IMR-90 (cell line): ENCODE results near the gene WNK1. TPM values are rescaled to one million over a fixed set of nuclear protein-coding genes. Genes with fewer than 3 reads are reported as not detected.

Experiments used
- ATAC-seq: fragments of 200-7000 bp; cut with Tn5 transposase; 2 replicates; pipeline ENCODE4 v1.9.1; 2020; ENCODE audit warnings: low read depth, mild to moderate bottlenecking, moderate library complexity
- BruUV-seq: library from RNA; stranded (reverse); fragments of 400-500 nt; replicated peaks from 2 replicates; lab custom pipeline; 2021; lab: Mats Ljungman, UMichigan
- CTCF ChIA-PET: fragments of 300-600 bp; formaldehyde crosslinking; extraction: SDS; loops from one replicate; lab custom pipeline; 2021; ENCODE audit warnings: antibody characterized with exemption; lab: Yijun Ruan, JAX
- POLR2A ChIA-PET: fragments of 300-600 bp; sonication (Branson Sonifier 250); formaldehyde crosslinking; loops from one replicate; lab custom pipeline; 2022; ENCODE audit warnings: antibody characterized with exemption; ENCODE audit not compliant: unreplicated experiment; lab: Charles Lee
- DNase-seq: peaks from one replicate; pipeline ENCODE4 v3.0.0; 2013
- H2AFZ ChIP-seq: replicated peaks from 2 replicates; pipeline ENCODE3; 2013; ENCODE audit warnings: low read length, mild to moderate bottlenecking; ENCODE audit not compliant: poor library complexity
- H2AK5ac ChIP-seq: 2 replicates; pipeline ENCODE4 v1.6.1; 2013; ENCODE audit warnings: low read depth, low read length, inconsistent platforms
- H2AK9ac ChIP-seq: replicated peaks from 2 replicates; pipeline ENCODE3; 2013; ENCODE audit warnings: mild to moderate bottlenecking, low read depth, low read length, moderate library complexity; ENCODE audit not compliant: poor library complexity
- H2BK120ac ChIP-seq: 2 replicates; pipeline ENCODE4 v1.6.1; 2013; ENCODE audit warnings: low read depth, low read length, inconsistent platforms
- H2BK15ac ChIP-seq: 3 replicates; pipeline ENCODE4 v1.6.1; 2013; ENCODE audit warnings: low read depth, low read length, inconsistent platforms
- H2BK20ac ChIP-seq: 2 replicates; pipeline ENCODE4 v1.6.1; 2013; ENCODE audit warnings: low read depth, mild to moderate bottlenecking, inconsistent platforms, low read length, moderate library complexity
- H2BK5ac ChIP-seq: 2 replicates; pipeline ENCODE4 v1.6.1; 2013; ENCODE audit warnings: mild to moderate bottlenecking, low read depth, low read length, inconsistent platforms; ENCODE audit not compliant: poor library complexity, severe bottlenecking
- H3K14ac ChIP-seq: replicated peaks from 2 replicates; pipeline ENCODE4 v1.6.1; 2013; ENCODE audit warnings: low read depth, low read length, inconsistent platforms
- H3K18ac ChIP-seq: 2 replicates; pipeline ENCODE4 v1.6.1; 2013; ENCODE audit warnings: low read depth, low read length, control low read depth
- H3K23ac ChIP-seq: 2 replicates; pipeline ENCODE4 v1.6.1; 2013; ENCODE audit warnings: low read depth, low read length, inconsistent platforms
- H3K27ac ChIP-seq: 2 replicates; pipeline ENCODE4 v1.5.1; 2013; ENCODE audit warnings: mild to moderate bottlenecking, control low read depth, low read length; ENCODE audit not compliant: insufficient read depth
- H3K27me3 ChIP-seq: 2 replicates; pipeline ENCODE4 v1.6.1; 2013; ENCODE audit warnings: low read length; ENCODE audit not compliant: control insufficient read depth, insufficient read depth
- H3K36me3 ChIP-seq: 2 replicates; pipeline ENCODE4 v1.6.1; 2013; ENCODE audit warnings: low read length, mixed read lengths; ENCODE audit not compliant: control insufficient read depth, insufficient read depth
- H3K4ac ChIP-seq: 2 replicates; pipeline ENCODE4 v1.6.1; 2013; ENCODE audit warnings: low read depth, low read length, inconsistent platforms
- H3K4me1 ChIP-seq: 2 replicates; pipeline ENCODE4 v1.6.1; 2013; ENCODE audit warnings: low read length, mixed read lengths; ENCODE audit not compliant: control insufficient read depth, insufficient read depth
- H3K4me2 ChIP-seq: 2 replicates; pipeline ENCODE4 v1.6.1; 2013; ENCODE audit warnings: low read depth, mild to moderate bottlenecking, control low read depth, low read length, moderate library complexity
- H3K4me3 ChIP-seq: 2 replicates; pipeline ENCODE4 v1.5.1; 2013; ENCODE audit warnings: low read depth, mild to moderate bottlenecking, control low read depth, low read length, moderate library complexity; ENCODE audit not compliant: insufficient read depth
- H3K56ac ChIP-seq: 2 replicates; pipeline ENCODE4 v1.6.1; 2013; ENCODE audit warnings: low read length, inconsistent platforms; ENCODE audit not compliant: insufficient read depth; ENCODE audit errors: extremely low read depth
- H3K79me1 ChIP-seq, 2 experiments: 2 replicates each; pipeline ENCODE4 v1.6.1; 2013; ENCODE audit warnings: low read length in 2 of 2, inconsistent platforms in 1 of 2, low read depth in 1 of 2
- H3K9ac ChIP-seq: 2 replicates; pipeline ENCODE4 v1.6.1; 2013; ENCODE audit warnings: low read depth, low read length, control low read depth
- H3K9me1 ChIP-seq: 2 replicates; pipeline ENCODE4 v1.6.1; 2013; ENCODE audit warnings: low read length, inconsistent platforms; ENCODE audit not compliant: insufficient read depth
- H3K9me3 ChIP-seq: 2 replicates; pipeline ENCODE4 v1.6.1; 2013; ENCODE audit warnings: low read length; ENCODE audit not compliant: control insufficient read depth, insufficient read depth
- H4K20me1 ChIP-seq: 2 replicates; pipeline ENCODE4 v1.6.1; 2013; ENCODE audit warnings: low read length, inconsistent platforms; ENCODE audit not compliant: insufficient read depth
- H4K5ac ChIP-seq: 2 replicates; pipeline ENCODE4 v1.6.1; 2013; ENCODE audit warnings: mild to moderate bottlenecking, low read depth, low read length, control low read depth
- H4K8ac ChIP-seq, 2 experiments: 2 replicates each; pipeline ENCODE4 v1.6.1; 2013; ENCODE audit warnings: low read depth in 2 of 2, low read length in 2 of 2, control low read depth in 1 of 2, inconsistent platforms in 1 of 2
- H4K91ac ChIP-seq: 2 replicates; pipeline ENCODE4 v1.6.1; 2013; ENCODE audit warnings: low read depth, low read length, inconsistent platforms; ENCODE audit not compliant: insufficient read depth
- CTCF ChIP-seq: conservative IDR thresholded peaks from 2 replicates; pipeline ENCODE4 v1.5.1; 2012; ENCODE audit warnings: mild to moderate bottlenecking, low read depth, low read length, improper control_type of control experiment
- ELK1 ChIP-seq: fragments of 150-350 bp; IDR thresholded peaks from 2 replicates; pipeline ENCODE4 v1.6.1; 2016; ENCODE audit warnings: low read depth, mild to moderate bottlenecking, low read length, moderate library complexity, borderline replicate concordance
- MXI1 ChIP-seq: IDR thresholded peaks from 2 replicates; pipeline ENCODE4 v1.6.1; 2012; ENCODE audit warnings: low read depth, mild to moderate bottlenecking, low read length, moderate library complexity, borderline replicate concordance
- NFE2L2 ChIP-seq: fragments of 150-350 bp; IDR thresholded peaks from 2 replicates; pipeline ENCODE4 v1.6.1; 2016; ENCODE audit warnings: low read depth, mild to moderate bottlenecking, low read length
- RAD21 ChIP-seq: IDR thresholded peaks from 2 replicates; pipeline ENCODE4 v1.6.1; 2012; ENCODE audit warnings: low read length, improper control_type of control experiment
- RFX5 ChIP-seq: IDR thresholded peaks from 2 replicates; pipeline ENCODE4 v1.8.0; 2012; ENCODE audit warnings: low read depth, mild to moderate bottlenecking, low read length, moderate library complexity
- USF2 ChIP-seq: fragments of 150-350 bp; IDR thresholded peaks from 2 replicates; pipeline ENCODE4 v1.6.1; 2017; ENCODE audit warnings: mild to moderate bottlenecking, antibody characterized with exemption, low read length, low read depth
- WGBS, 2 experiments: methylation state at CpG; one replicate each; pipeline versions ENCODE4 v1.1.5 to v1.1.7; 2013; ENCODE audit warnings: missing lambda C conversion rate in 2 of 2; ENCODE audit not compliant: insufficient read length in 1 of 2; ENCODE audit errors: extremely low coverage in 2 of 2; 5-methylcytosine and 5-hydroxymethylcytosine counted together
- dilution Hi-C: fragments of 300-500 bp; cut with HindIII; formaldehyde crosslinking; loops from one replicate; pipeline ENCODE4 v1.14.3; 2018; ENCODE audit warnings: low sequenced_read_pairs; ENCODE audit not compliant: unreplicated experiment
- in situ Hi-C: fragments of 300-500 bp; cut with MboI; formaldehyde crosslinking; loops from 3 replicates; pipeline ENCODE4 v1.14.3; 2019; ENCODE audit warnings: low sequenced_read_pairs, inconsistent platforms, mixed read lengths
- intact Hi-C: fragments of 100-400 bp; cut with micrococcal nuclease; formaldehyde crosslinking; loops from 2 replicates; pipeline ENCODE4 v1.10.0; 2022
- polyA plus RNA-seq, 3 experiments: library from polyadenylated mRNA; depleted of rRNA; stranded (reverse); fragments of >200 nt; gene quantifications; 2 replicates each; pipeline ENCODE4 v1.2.3, GENCODE V29; 2012; ENCODE audit warnings: low replicate concordance in 1 of 3
- total RNA-seq: library from RNA; depleted of rRNA; stranded (reverse); fragments of >200 nt; gene quantifications from 2 replicates; pipeline ENCODE4 v1.2.3, GENCODE V29; 2012

WNK1 gene
- total and polyA plus RNA-seq, 2 of the 4 experiments (the other 2 are of a cell fraction), result 36.9 to 42.8 TPM

GRCh38 chr12:802242-803120, 50.1 kb downstream of the WNK1 start:
- no peak overlapping the region for H3K4ac ChIP-seq
- no peak overlapping the region for H2AFZ ChIP-seq
- H3K27me3 ChIP-seq, result no peaks in the 10 kb centered on the region
- no peaks in the 10 kb centered on the region for H3K9me3 ChIP-seq
- dilution Hi-C loops, result no loop called here
- no peak overlapping the region for H2BK5ac ChIP-seq
- in situ Hi-C loops, result no loop called here
- H2AK9ac ChIP-seq, result no peak overlapping the region
- no peak overlapping the region for H3K23ac ChIP-seq
- H4K5ac ChIP-seq, result no peak overlapping the region
- H2AK5ac ChIP-seq, result no peak overlapping the region
- CTCF ChIA-PET, result interaction anchor here (0.6 kb wide), 1 partner anchor 191 kb away, joined by 3 read pairs; no protein-coding TSS in a partner anchor
- no peak overlapping the region for H3K27ac ChIP-seq
- H4K20me1 ChIP-seq, result peaks cover 49% of the 10 kb centered on the region
- H3K14ac ChIP-seq, result no peak overlapping the region
- peaks cover 7 to 61% of the 10 kb centered on the region in 2 experiments for H3K79me1 ChIP-seq
- H3K36me3 ChIP-seq, result no peaks in the 10 kb centered on the region
- no peak overlapping the region for H2BK15ac ChIP-seq
- BruUV-seq, result no TSS peak
- no peak overlapping the region for H3K9ac ChIP-seq
- DNase-seq, result peak; percentile 31
- intact Hi-C loops, result no loop called here
- POLR2A ChIA-PET, result no interaction called here
- no peak overlapping the region for H4K8ac ChIP-seq
- TF ChIP-seq USF2 (no peak), ELK1 (no peak), NFE2L2 (no peak), RAD21 (no peak), RFX5 (no peak), CTCF (no peak), MXI1 (no peak)
- no peak overlapping the region for H3K56ac ChIP-seq
- ATAC-seq, result no peak
- peak overlapping the region; percentile 47 for H3K4me2 ChIP-seq
- H3K18ac ChIP-seq, result no peak overlapping the region
- no peak overlapping the region for H2BK120ac ChIP-seq
- no peak overlapping the region for H2BK20ac ChIP-seq
- no peak overlapping the region for H3K4me3 ChIP-seq
- no CpG with 5 or more reads among the region's 3 CpGs for WGBS, 2 experiments
- peaks cover 8% of the 10 kb centered on the region for H3K9me1 ChIP-seq
- H3K4me1 ChIP-seq, result peaks cover 8% of the 10 kb centered on the region
- H4K91ac ChIP-seq, result no peak overlapping the region
